ES-I3 (cell line): ENCODE results near the gene C22orf15.
A peak's percentile ranks its signal among the peaks of the same experiment; 100 is the strongest.

Source experiments
- H3K36me3 ChIP-seq: 2 replicates; pipeline ENCODE4 v1.6.1; 2013; ENCODE audit warnings: mild to moderate bottlenecking, low read length, control low read depth, moderate library complexity; ENCODE audit not compliant: insufficient read depth
- H3K4me1 ChIP-seq: 2 replicates; pipeline ENCODE4 v1.6.1; 2013; ENCODE audit warnings: mild to moderate bottlenecking, control low read depth, low read length; ENCODE audit not compliant: insufficient read depth
- H3K9ac ChIP-seq: 2 replicates; pipeline ENCODE4 v1.6.1; 2013; ENCODE audit warnings: low read depth, mild to moderate bottlenecking, low read length, moderate library complexity
- H3K9me3 ChIP-seq: 2 replicates; pipeline ENCODE4 v1.6.1; 2013; ENCODE audit warnings: mild to moderate bottlenecking, low read length, moderate library complexity; ENCODE audit not compliant: control insufficient read depth, insufficient read depth

Gene C22orf15

GRCh38 chr22:23742505-23743264 is 20.1 kb upstream of the C22orf15 start:
- no peaks in the 10 kb centered on the region for H3K4me1 ChIP-seq
- no peak overlapping the region for H3K9ac ChIP-seq
- no peaks in the 10 kb centered on the region for H3K9me3 ChIP-seq
- H3K36me3 ChIP-seq = peaks cover 3% of the 10 kb centered on the region; the same call in 1 of the 2 replicates

GRCh38 chr22:23743303-23743705 is 19.5 kb upstream of the C22orf15 start:
- no peak overlapping the region for H3K9ac ChIP-seq
- H3K9me3 ChIP-seq = no peaks in the 10 kb centered on the region
- no peaks in the 10 kb centered on the region for H3K4me1 ChIP-seq
- H3K36me3 ChIP-seq = peaks cover 3% of the 10 kb centered on the region; the same call in 1 of the 2 replicates

- Histone ChIP-seq H3K9me3 (no peaks in the 10 kb centered on the region), H3K36me3 (peaks cover 3% of the 10 kb centered on the region; the same call in 1 of the 2 replicates), H3K4me1 (no peaks in the 10 kb centered on the region), H3K9ac (no peak overlapping the region)
Observed at GRCh38 chr22:23744001-23744400, 18.8 kb upstream of the C22orf15 start.

GRCh38 chr22:23744485-23744884 is 18.3 kb upstream of the C22orf15 start:
- H3K4me1 ChIP-seq = no peaks in the 10 kb centered on the region
- no peaks in the 10 kb centered on the region for H3K9me3 ChIP-seq
- peaks cover 3% of the 10 kb centered on the region; the same call in 1 of the 2 replicates for H3K36me3 ChIP-seq
- H3K9ac ChIP-seq = no peak overlapping the region

GRCh38 chr22:23745791-23746190 is 17.0 kb upstream of the C22orf15 start:
- H3K4me1 ChIP-seq = no peaks in the 10 kb centered on the region
- H3K9me3 ChIP-seq = no peaks in the 10 kb centered on the region
- peaks cover 3% of the 10 kb centered on the region; the same call in 1 of the 2 replicates for H3K36me3 ChIP-seq
- H3K9ac ChIP-seq = no peak overlapping the region

- no peaks in the 10 kb centered on the region; the same call in 1 of the 2 replicates for H3K4me1 ChIP-seq
- H3K36me3 ChIP-seq = no peaks in the 10 kb centered on the region
- peak overlapping the region; percentile 84; the same call in 1 of the 2 replicates for H3K9ac ChIP-seq
- H3K9me3 ChIP-seq = no peaks in the 10 kb centered on the region
Observed at GRCh38 chr22:23749841-23750301, 12.9 kb upstream of the C22orf15 start.

GRCh38 chr22:23750367-23750713 is 12.4 kb upstream of the C22orf15 start:
- H3K36me3 ChIP-seq = no peaks in the 10 kb centered on the region
- H3K9me3 ChIP-seq = no peaks in the 10 kb centered on the region
- H3K9ac ChIP-seq = peak overlapping the region; percentile 84
- no peaks in the 10 kb centered on the region; the same call in 1 of the 2 replicates for H3K4me1 ChIP-seq

GRCh38 chr22:23750714-23751440 is 11.9 kb upstream of the C22orf15 start, which contains the start of gene ZNF70:
ZNF70 (minus strand) TSS chr22:23751112; CDS start chr22:23745140, 5,972 bp downstream.
- Histone ChIP-seq H3K9me3 (no peaks in the 10 kb centered on the region), H3K9ac (peak within 1 kb of the TSS; percentile 84), H3K4me1 (no peaks in the 10 kb centered on the region; the same call in 1 of the 2 replicates), H3K36me3 (no peaks in the 10 kb centered on the region)

GRCh38 chr22:23751441-23751996 is 11.3 kb upstream of the C22orf15 start:
- peak overlapping the region; percentile 73 for H3K9ac ChIP-seq
- H3K36me3 ChIP-seq = no peaks in the 10 kb centered on the region
- H3K4me1 ChIP-seq = no peaks in the 10 kb centered on the region; the same call in 1 of the 2 replicates
- H3K9me3 ChIP-seq = no peaks in the 10 kb centered on the region

GRCh38 chr22:23752090-23752691 is 10.6 kb upstream of the C22orf15 start:
- Histone ChIP-seq H3K9me3 (no peaks in the 10 kb centered on the region), H3K36me3 (no peaks in the 10 kb centered on the region), H3K4me1 (no peaks in the 10 kb centered on the region; the same call in 1 of the 2 replicates), H3K9ac (peak overlapping the region; percentile 73; the same call in 1 of the 2 replicates)

GRCh38 chr22:23752750-23753149 is 10.0 kb upstream of the C22orf15 start:
- H3K9me3 ChIP-seq = no peaks in the 10 kb centered on the region
- H3K36me3 ChIP-seq = no peaks in the 10 kb centered on the region
- H3K9ac ChIP-seq = no peak overlapping the region
- no peaks in the 10 kb centered on the region; the same call in 1 of the 2 replicates for H3K4me1 ChIP-seq

GRCh38 chr22:23753385-23753784 is 9.4 kb upstream of the C22orf15 start:
- Histone ChIP-seq H3K9me3 (no peaks in the 10 kb centered on the region), H3K4me1 (no peaks in the 10 kb centered on the region; the same call in 1 of the 2 replicates), H3K36me3 (no peaks in the 10 kb centered on the region), H3K9ac (no peak overlapping the region)

GRCh38 chr22:23754220-23754919 is 8.4 kb upstream of the C22orf15 start, which contains the start of gene VPREB3:
VPREB3 (minus strand) TSS chr22:23754425; CDS start chr22:23754363, 62 bp downstream.
- Histone ChIP-seq H3K4me1 (no peaks in the 10 kb centered on the region; the same call in 1 of the 2 replicates), H3K9ac (no peak within 1 kb of the TSS), H3K9me3 (no peaks in the 10 kb centered on the region), H3K36me3 (no peaks in the 10 kb centered on the region)
